ENCODE results near the gene MYO1C.

The MYO1C gene

DNA sequence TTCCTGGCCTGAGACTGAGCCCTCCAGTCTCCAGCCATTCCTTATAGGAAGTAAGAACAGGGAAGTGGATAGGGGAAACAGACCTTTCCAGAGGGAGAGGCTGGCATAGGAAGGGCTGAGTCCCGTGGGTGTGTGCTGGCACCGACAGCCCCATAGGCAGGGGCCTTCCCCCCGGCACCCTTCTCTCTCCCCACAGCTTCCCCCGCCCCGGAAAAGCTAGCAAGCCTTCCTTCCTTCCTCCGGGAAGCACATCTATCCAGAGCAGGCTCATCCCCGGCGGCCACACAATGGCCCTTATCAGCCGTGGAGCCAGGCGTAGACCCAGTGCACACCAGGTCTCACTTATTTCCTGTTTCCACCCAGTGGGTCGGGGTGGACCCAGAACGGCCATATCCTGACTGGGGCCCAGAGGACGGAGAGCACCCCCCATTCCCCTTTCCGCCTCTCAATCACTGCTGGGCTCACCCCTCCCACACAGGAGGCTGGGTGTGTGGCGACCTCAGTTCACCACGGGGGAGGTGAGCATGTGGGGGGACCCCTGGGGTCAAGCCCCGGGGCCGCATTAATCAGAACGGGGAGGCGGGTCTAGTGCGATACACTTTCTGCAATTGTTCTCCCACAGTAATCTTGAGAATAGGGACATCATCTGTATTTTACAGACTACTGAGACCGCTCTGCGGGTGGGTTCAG lies 950 bp upstream of the MYO1C start:
- Histone ChIP-seq H3K36me3 (ENCODE audit: insufficient read depth, low read length) (no peaks in the 10 kb centered on the region), H3K9me3 (ENCODE audit: low read depth, low read length) (no peaks in the 10 kb centered on the region), H3K27ac (peak overlapping the region; percentile 4; the same call in 1 of the 2 replicates), H3K9ac (ENCODE audit: insufficient read length) (no peak overlapping the region), H3K4me3 (peak overlapping the region; percentile 37)
- TF ChIP-seq FOXP2 (optimal IDR thresholded peaks at IDR 0.05; ENCODE audit: control extremely low read depth, extremely low read length, insufficient read depth) (no peak), EZH2 (IDR thresholded peaks at IDR 0.05) (no peak), POLR2AphosphoS5 (IDR thresholded peaks at IDR 0.05; ENCODE audit: borderline replicate concordance, low read depth, low read length) (no peak)
- DNase-seq (ENCODE audit: low read depth, low spot score): no peak

DNA sequence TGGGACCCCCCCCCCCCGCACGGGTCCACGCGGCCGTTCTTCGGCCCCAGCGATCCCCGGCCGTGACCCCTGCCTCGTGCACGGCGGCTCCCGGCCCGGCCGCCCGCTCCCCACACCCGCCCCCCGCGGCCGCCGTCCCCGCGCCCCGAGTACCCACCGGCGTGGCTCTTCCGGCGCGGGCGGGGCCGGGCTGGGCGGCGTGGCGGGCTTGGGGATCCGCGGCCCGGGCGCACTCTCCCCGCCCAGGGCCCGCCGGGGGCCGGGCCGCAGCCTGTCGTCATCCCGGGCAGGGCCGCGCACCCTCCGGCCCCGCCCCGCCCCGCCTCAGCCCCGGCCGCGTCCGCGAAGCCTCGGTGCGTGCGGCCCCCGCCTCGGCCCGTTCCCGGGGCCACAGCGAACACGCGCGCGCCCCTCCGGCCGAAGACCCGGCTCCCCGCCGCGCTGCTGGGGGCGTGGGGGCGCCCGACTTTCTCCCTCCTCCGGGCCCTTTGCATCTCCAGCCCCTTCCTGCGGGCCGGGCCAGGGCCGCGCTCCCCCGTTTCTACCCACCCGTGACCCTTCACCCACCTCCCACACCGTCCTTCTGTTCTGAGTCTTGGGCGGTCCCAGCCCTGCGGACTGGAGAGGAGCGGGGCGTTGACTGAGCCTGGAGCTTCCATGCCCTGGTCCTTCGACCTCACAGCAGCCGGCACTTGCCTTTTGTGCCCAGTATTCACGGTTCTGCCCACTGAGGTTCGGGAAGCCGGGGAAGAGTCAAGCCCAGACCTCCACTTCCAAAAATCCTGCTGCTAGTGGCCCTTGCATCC lies 840 bp downstream of the MYO1C start:
- H3K27ac ChIP-seq: no peak overlapping the region
- H3K9ac ChIP-seq (ENCODE audit: insufficient read length): peak overlapping the region; percentile 70
- no peaks in the 10 kb centered on the region for H3K36me3 ChIP-seq (ENCODE audit: insufficient read depth, low read length)
- H3K9me3 ChIP-seq (ENCODE audit: low read depth, low read length): no peaks in the 10 kb centered on the region
- peak overlapping the region; percentile 94 for H3K4me3 ChIP-seq
- no peak for DNase-seq (ENCODE audit: low read depth, low spot score)
- TF ChIP-seq FOXP2 (optimal IDR thresholded peaks at IDR 0.05; ENCODE audit: control extremely low read depth, extremely low read length, insufficient read depth) (no peak), POLR2AphosphoS5 (IDR thresholded peaks at IDR 0.05; ENCODE audit: borderline replicate concordance, low read depth, low read length) (no peak), EZH2 (IDR thresholded peaks at IDR 0.05) (no peak)

DNA sequence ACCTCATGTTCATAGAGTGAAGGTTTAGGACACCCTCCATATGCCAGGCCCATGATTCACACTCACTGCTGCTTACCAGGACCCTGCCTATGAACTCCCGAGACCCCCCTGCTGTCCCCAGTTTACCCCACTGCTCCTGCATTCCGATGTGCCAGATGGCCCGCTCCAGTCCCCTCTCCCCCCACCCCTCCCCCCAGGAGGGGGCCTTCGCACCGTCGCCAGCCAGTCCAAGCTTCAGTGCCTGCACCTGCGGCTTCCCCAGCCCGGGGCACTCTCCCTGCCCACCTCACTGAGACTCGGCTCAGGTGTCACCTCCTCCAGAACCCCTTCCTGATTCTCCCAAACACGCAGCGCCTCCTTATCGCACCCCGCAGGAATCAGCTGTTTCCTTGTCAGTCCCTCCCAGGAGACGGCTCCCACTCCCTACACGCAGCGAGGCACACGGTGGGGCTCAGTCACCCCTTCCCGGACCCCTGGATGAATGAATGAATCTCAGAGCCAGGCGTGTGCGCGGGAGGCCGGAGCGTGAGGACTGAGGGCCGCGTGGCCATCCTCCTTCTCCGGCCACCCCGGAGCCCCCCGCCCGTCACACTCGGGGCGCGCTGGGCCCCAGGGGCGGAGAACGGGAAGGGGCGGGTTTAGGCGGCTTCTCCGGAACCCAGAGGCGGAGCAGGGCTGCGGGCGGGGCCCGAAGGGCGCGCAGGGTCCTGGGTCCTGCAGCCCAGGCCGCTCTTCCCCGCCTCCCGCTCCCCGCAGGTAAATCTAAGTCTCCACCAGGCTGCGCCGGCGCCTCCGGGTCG lies 1.6 kb downstream of the MYO1C start:
- TF ChIP-seq FOXP2 (optimal IDR thresholded peaks at IDR 0.05; ENCODE audit: control extremely low read depth, extremely low read length, insufficient read depth): no peak
- TF ChIP-seq EZH2 (IDR thresholded peaks at IDR 0.05): no peak
- peak; percentile 46; the same call in 1 of the 2 replicates for TF ChIP-seq POLR2AphosphoS5 (IDR thresholded peaks at IDR 0.05; ENCODE audit: borderline replicate concordance, low read depth, low read length)
- no peaks in the 10 kb centered on the region for H3K9me3 ChIP-seq (ENCODE audit: low read depth, low read length)
- no peaks in the 10 kb centered on the region for H3K36me3 ChIP-seq (ENCODE audit: insufficient read depth, low read length)
- peak overlapping the region; percentile 70 for H3K9ac ChIP-seq (ENCODE audit: insufficient read length)
- no peak for DNase-seq (ENCODE audit: low read depth, low spot score)
- peak overlapping the region; percentile 46; the same call in 1 of the 2 replicates for H3K27ac ChIP-seq
- peak overlapping the region; percentile 94 for H3K4me3 ChIP-seq

GRCh38 chr17:1488826-1489270 lies 3.6 kb downstream of the MYO1C start:
- H3K27ac ChIP-seq: peak overlapping the region; percentile 94

GRCh38 chr17:1487939-1488825 lies 4.3 kb downstream of the MYO1C start:
- peak overlapping the region; percentile 74 for H3K4me3 ChIP-seq
- peak overlapping the region; percentile 94 for H3K27ac ChIP-seq
- no peak for DNase-seq (ENCODE audit: low read depth, low spot score)
- TF ChIP-seq EZH2 (IDR thresholded peaks at IDR 0.05) (no peak), FOXP2 (optimal IDR thresholded peaks at IDR 0.05; ENCODE audit: control extremely low read depth, extremely low read length, insufficient read depth) (no peak), POLR2AphosphoS5 (IDR thresholded peaks at IDR 0.05; ENCODE audit: borderline replicate concordance, low read depth, low read length) (no peak; the same call in 1 of the 2 replicates)
- peaks cover 7% of the 10 kb centered on the region; the same call in 1 of the 2 replicates for H3K36me3 ChIP-seq (ENCODE audit: insufficient read depth, low read length)
- H3K9ac ChIP-seq (ENCODE audit: insufficient read length): peak overlapping the region; percentile 68
- no peaks in the 10 kb centered on the region for H3K9me3 ChIP-seq (ENCODE audit: low read depth, low read length)

More at GRCh38 chr17:1488826-1489270, 3.6 kb downstream of the MYO1C start:
- TF ChIP-seq FOXP2 (optimal IDR thresholded peaks at IDR 0.05; ENCODE audit: control extremely low read depth, extremely low read length, insufficient read depth) (no peak), POLR2AphosphoS5 (IDR thresholded peaks at IDR 0.05; ENCODE audit: borderline replicate concordance, low read depth, low read length) (no peak), EZH2 (IDR thresholded peaks at IDR 0.05) (no peak)
- no peak for DNase-seq (ENCODE audit: low read depth, low spot score)
- Histone ChIP-seq H3K4me3 (peak overlapping the region; percentile 74), H3K9me3 (ENCODE audit: low read depth, low read length) (no peaks in the 10 kb centered on the region), H3K9ac (ENCODE audit: insufficient read length) (no peak overlapping the region), H3K36me3 (ENCODE audit: insufficient read depth, low read length) (peaks cover 3% of the 10 kb centered on the region; the same call in 1 of the 2 replicates)

GRCh38 chr17:1486802-1487695 lies 5.4 kb downstream of the MYO1C start:
- Histone ChIP-seq H3K9ac (ENCODE audit: insufficient read length) (peak overlapping the region; percentile 68), H3K27ac (peak overlapping the region; percentile 94), H3K9me3 (ENCODE audit: low read depth, low read length) (no peaks in the 10 kb centered on the region), H3K36me3 (ENCODE audit: insufficient read depth, low read length) (peaks cover 15% of the 10 kb centered on the region; the same call in 1 of the 2 replicates), H3K4me3 (peak overlapping the region; percentile 74)
- TF ChIP-seq FOXP2 (optimal IDR thresholded peaks at IDR 0.05; ENCODE audit: control extremely low read depth, extremely low read length, insufficient read depth): no peak
- TF ChIP-seq POLR2AphosphoS5 (IDR thresholded peaks at IDR 0.05; ENCODE audit: borderline replicate concordance, low read depth, low read length): peak; percentile 63
- TF ChIP-seq EZH2 (IDR thresholded peaks at IDR 0.05): no peak
- DNase-seq (ENCODE audit: low read depth, low spot score): peak; percentile 20

All from SK-N-MC (cell line).